Heart right ventricle (tissue), 16 donors: Measurements from ENCODE around the gene HDHD2. TPM values are rescaled to one million over a fixed set of nuclear protein-coding genes. Genes with fewer than 3 reads are reported as not detected.

Source experiments
- ATAC-seq, 8 donors: fragments of 200-7000 bp; cut with Tn5 transposase; one replicate each; pipeline ENCODE4 v1.9.1; 2020; ENCODE audit warnings: mild to moderate bottlenecking in 8 of 8, moderate library complexity in 8 of 8, moderate number of reproducible peaks in 1 of 8
- DNase-seq, 2 donors: peaks; one replicate each; pipeline ENCODE4 v3.0.0-alpha.2; 2020
- H3K27ac ChIP-seq, 10 donors: fragments of 200-600 bp; sonication (generic) in 2 of 10; one replicate each; pipeline versions ENCODE4 v1.5.0 to v1.8.0; 2020 to 2022; ENCODE audit warnings: mild to moderate bottlenecking in 3 of 10
- H3K27me3 ChIP-seq, 7 donors: fragments of 200-600 bp; one replicate each; pipeline ENCODE4 v1.8.0; 2021 to 2022; ENCODE audit warnings: mild to moderate bottlenecking in 2 of 7
- H3K36me3 ChIP-seq, 9 donors: fragments of 200-600 bp; sonication (generic) in 1 of 9; one replicate each; pipeline versions ENCODE4 v1.5.0 to v1.8.0; 2020 to 2022; ENCODE audit warnings: mild to moderate bottlenecking in 2 of 9
- H3K4me1 ChIP-seq, 9 donors: fragments of 200-600 bp; sonication (generic) in 1 of 9; one replicate each; pipeline versions ENCODE4 v1.5.0 to v1.8.0; 2020 to 2022; ENCODE audit warnings: mild to moderate bottlenecking in 4 of 9
- H3K4me3 ChIP-seq, 10 donors: fragments of 200-600 bp; sonication (generic) in 2 of 10; one replicate each; pipeline versions ENCODE4 v1.5.0 to v1.8.0; 2020 to 2022; ENCODE audit warnings: mild to moderate bottlenecking in 7 of 10, moderate library complexity in 2 of 10
- H3K9me3 ChIP-seq, 11 donors: fragments of 200-600 bp in 10 of 11; sonication (generic) in 2 of 11; one replicate each; pipeline versions ENCODE4 v1.5.0 to v1.8.0; 2013 to 2022; ENCODE audit warnings: mild to moderate bottlenecking in 2 of 11, control low read depth in 1 of 11, moderate library complexity in 1 of 11
- CTCF ChIP-seq, 9 donors: fragments of 200-600 bp; sonication (generic) in 2 of 9; IDR thresholded peaks; one replicate each; pipeline versions ENCODE4 v1.5.0 to v1.8.0; 2021 to 2022; ENCODE audit warnings: antibody characterized with exemption in 9 of 9, mild to moderate bottlenecking in 5 of 9, moderate library complexity in 1 of 9
- WGBS, 2 donors: extraction: QIAGEN DNeasy Blood & Tissue Kit; methylation state at CpG; one replicate each; pipeline ENCODE4 v1.1.7; 2013; ENCODE audit warnings: inconsistent platforms in 1 of 2; 5-methylcytosine and 5-hydroxymethylcytosine counted together
- intact Hi-C, 10 donors: fragments of 100-400 bp; cut with DNase I; formaldehyde crosslinking; loops; one replicate each; pipeline versions ENCODE4 v1.11.1 to v1.14.2; 2022
- polyA plus RNA-seq, 2 donors: library from polyadenylated mRNA; stranded (reverse); fragments of 200-250 nt; gene quantifications; one replicate each; pipeline ENCODE4 v1.2.3, GENCODE V29; 2013
- total RNA-seq, 10 donors: library from RNA; stranded (reverse); fragmentation: NEBNext Ultra II Directional in 3 of 10; extraction: Animal tissue kit (Norgen Biotek cat#: 25700) in 3 of 10; gene quantifications; one replicate each; pipeline versions ENCODE4 v1.2.1 to v1.2.4, GENCODE V29; 2021 to 2023
- donor health status: Arrhythmogenic right ventricular cardiomyopathy.
- donor health status: ischemic (EF 13 %, LVEDD 7.1; RV severe dilation, severe dysfunction).
- donor health status: healthy with polysubstance abuse.
- donor health status: DM: no; HTN: yes; CAD: no.
- donor health status: DM: no; HTN: no; CAD: no.
- donor health status: ischemic (EF 25% LVEDD 6.9; RV normal size, moderate dysfunction).
- donor health status: ischemic (EF 25% LVEDD 5.7; RV mildly dilated, moderate dysfunction).
- donor health status: healthy.
- donor health status: DM: yes; HTN: yes; CAD: no.
- donor health status: Ischemic cardiomyopathy.
- donor health status: ischemic (EF 35%, LVEDD 5.7; RV mildly dilated, moderate dysfunction).
- donor health status: nonischemic (EF 11% LVEDD 7.7; RV severe dilation, severe dysfunction).
- donor health status: DM: yes; HTN: yes; CAD: no.
- donor health status: PGD.
- donor health status: ischemic (EF 29% LVEDD 5.4; RV normal size, mild dysfunction).
- donor health status: nonischemic (EF 23%, LVEDD 6.1; RV moderate dilation, normal function).

Gene HDHD2
- total and polyA plus RNA-seq, 12 donors, result 16.8 to 52.4 (median 38.2) TPM

GRCh38 chr18:47110492-47111274 is 39.6 kb downstream of the HDHD2 start:
- Histone ChIP-seq H3K4me1 (peaks cover 0 to 4% (median 0%) of the 10 kb centered on the region in 9 donors), H3K4me3 (no peak overlapping the region), H3K36me3 (peaks cover 0 to 100% (median 56%) of the 10 kb centered on the region in 9 donors), H3K27me3 (no peaks in the 10 kb centered on the region), H3K27ac (no peak overlapping the region), H3K9me3 (no peaks in the 10 kb centered on the region)
- no peak for DNase-seq
- intact Hi-C loops, result no loop called here
- no peak for TF ChIP-seq CTCF (IDR thresholded peaks at IDR 0.05)
- ATAC-seq, result no peak
- 88 to 92% methylated on average over 6 of the region's 6 CpGs for WGBS, 2 donors

GRCh38 chr18:47109720-47110119 is 40.6 kb downstream of the HDHD2 start:
- Histone ChIP-seq H3K4me1 (peaks cover 0 to 4% (median 0%) of the 10 kb centered on the region in 9 donors), H3K36me3 (peaks cover 0 to 100% (median 60%) of the 10 kb centered on the region in 9 donors), H3K9me3 (no peaks in the 10 kb centered on the region), H3K27me3 (no peaks in the 10 kb centered on the region), H3K27ac (no peak overlapping the region), H3K4me3 (no peak overlapping the region)
- 60 to 77% methylated on average over 1 of the region's 1 CpG for WGBS, 2 donors
- intact Hi-C loops, result loop anchor here in 4 of 10 donors (10.0 kb wide), 1 partner anchor 645 kb away; no protein-coding TSS in a partner anchor
- DNase-seq, result no peak
- no peak for ATAC-seq
- TF ChIP-seq CTCF (IDR thresholded peaks at IDR 0.05), result no peak

- Histone ChIP-seq H3K4me1 (peaks cover 0 to 4% (median 0%) of the 10 kb centered on the region in 9 donors), H3K27ac (no peak overlapping the region), H3K27me3 (no peaks in the 10 kb centered on the region), H3K36me3 (peaks cover 0 to 100% (median 55%) of the 10 kb centered on the region in 9 donors), H3K9me3 (no peaks in the 10 kb centered on the region), H3K4me3 (no peak overlapping the region)
- 87 to 89% methylated on average over 7 of the region's 7 CpGs for WGBS, 2 donors
- DNase-seq (no peak), ATAC-seq (no peak)
- intact Hi-C loops, result loop anchor here in 4 of 10 donors (10.0 kb wide), 1 partner anchor 646 kb away; no protein-coding TSS in a partner anchor
- no peak for TF ChIP-seq CTCF (IDR thresholded peaks at IDR 0.05)
Observed at GRCh38 chr18:47108998-47109405, 41.3 kb downstream of the HDHD2 start.

- WGBS, 2 donors, result 84 to 89% methylated on average over 3 of the region's 3 CpGs
- DNase-seq, result no peak
- peaks cover 0 to 97% (median 51%) of the 10 kb centered on the region in 9 donors for H3K36me3 ChIP-seq
- no peaks in the 10 kb centered on the region for H3K27me3 ChIP-seq
- no peak overlapping the region for H3K4me3 ChIP-seq
- H3K9me3 ChIP-seq, result no peaks in the 10 kb centered on the region
- no peak for ATAC-seq
- intact Hi-C loops, result loop anchor here in 4 of 10 donors (10.0 kb wide), 1 partner anchor 646 kb away; no protein-coding TSS in a partner anchor
- no peak for TF ChIP-seq CTCF (IDR thresholded peaks at IDR 0.05)
- no peak overlapping the region for H3K27ac ChIP-seq
- peaks cover 0 to 4% (median 0%) of the 10 kb centered on the region in 9 donors for H3K4me1 ChIP-seq
Observed at GRCh38 chr18:47108373-47108772, 41.9 kb downstream of the HDHD2 start.
